Measurements from ENCODE around the gene RPS24.

GRCh38 chr10:78066012-78066411, 32.3 kb downstream of the RPS24 start:
- TF ChIP-seq POLR2AphosphoS5 (IDR thresholded peaks at IDR 0.05; ENCODE audit: low read length) (no peak), CTCF (IDR thresholded peaks at IDR 0.05 in 2 of 3, conservative IDR thresholded peaks at IDR 0.05 in 1 of 3; ENCODE audit: control insufficient read depth in 2 of 3, extremely low read depth in 1 of 3, insufficient read depth in 1 of 3, low read depth in 3 of 3, low read length in 3 of 3) (no peak), RCOR1 (conservative IDR thresholded peaks at IDR 0.05; ENCODE audit: low read depth, low read length) (no peak), SREBF2 (IDR thresholded peaks at IDR 0.05; ENCODE audit: low read length) (no peak), JUND (IDR thresholded peaks at IDR 0.05; ENCODE audit: low read depth, low read length) (no peak)

Data from GM12878 (cell line).